Left lung (tissue), 10 donors: ENCODE data around the gene PBX4. TPM values are rescaled to one million over a fixed set of nuclear protein-coding genes. Genes with fewer than 3 reads are reported as not detected.

ENCODE experiments used
- ATAC-seq: fragments of 200-7000 bp; cut with Tn5 transposase; one replicate; pipeline ENCODE4 v1.9.1; 2020; ENCODE audit warnings: moderate library complexity
- DNase-seq, 4 donors: peaks; one replicate each; pipeline ENCODE4 v3.0.0-alpha.2; 2013 to 2020
- H3K27ac ChIP-seq, 2 donors: fragments of 200-600 bp; sonication (generic) in 1 of 2; one replicate each; pipeline versions ENCODE4 v1.5.0 to v1.8.0; 2020 to 2021
- H3K27me3 ChIP-seq, 2 donors: fragments of 200-600 bp; sonication (generic) in 1 of 2; one replicate each; pipeline versions ENCODE4 v1.5.0 to v1.8.0; 2020 to 2021
- H3K36me3 ChIP-seq, 2 donors: fragments of 200-600 bp; sonication (generic) in 1 of 2; one replicate each; pipeline versions ENCODE4 v1.5.0 to v1.8.0; 2020 to 2021
- H3K4me1 ChIP-seq, 2 donors: fragments of 200-600 bp; one replicate each; pipeline ENCODE4 v1.8.0; 2021
- H3K4me3 ChIP-seq, 2 donors: fragments of 200-600 bp; sonication (generic) in 1 of 2; one replicate each; pipeline versions ENCODE4 v1.5.0 to v1.8.0; 2020 to 2021; ENCODE audit warnings: mild to moderate bottlenecking in 1 of 2
- H3K9me3 ChIP-seq, 2 donors: fragments of 200-600 bp; sonication (generic) in 1 of 2; one replicate each; pipeline versions ENCODE4 v1.5.0 to v1.8.0; 2020 to 2021
- CTCF ChIP-seq, 2 donors: fragments of 200-600 bp; sonication (generic) in 1 of 2; IDR thresholded peaks; one replicate each; pipeline versions ENCODE4 v1.5.0 to v1.8.0; 2021; ENCODE audit warnings: antibody characterized with exemption in 2 of 2
- intact Hi-C, 2 donors: fragments of 100-400 bp; cut with DNase I; formaldehyde crosslinking; loops; one replicate each; pipeline versions ENCODE4 v1.11.2 to v1.14.2; 2022
- polyA plus RNA-seq, 6 donors: library from polyadenylated mRNA; unstranded; fragments of 120-200 nt; gene quantifications; one replicate each; pipeline ENCODE4 v1.2.1, GENCODE V29; 2013; ENCODE audit not compliant: insufficient read length in 6 of 6
- total RNA-seq, 2 donors: library from RNA; stranded (reverse); fragmentation: NEBNext Ultra II Directional; extraction: Animal tissue kit (Norgen Biotek cat#: 25700); gene quantifications; one replicate each; pipeline ENCODE4 v1.2.1, GENCODE V29; 2021
- donor health status: DM: no; HTN: yes; CAD: no.
- donor health status: DM: no; HTN: no; CAD: no.

Gene PBX4
- total and polyA plus RNA-seq, 8 donors, result 1.8 to 22.0 (median 16.1) TPM

- TF ChIP-seq CTCF (IDR thresholded peaks at IDR 0.05), result no peak
- Histone ChIP-seq H3K4me1 (peaks cover 0 to 9% of the 10 kb centered on the region in 2 donors), H3K9me3 (no peaks in the 10 kb centered on the region), H3K4me3 (no peak overlapping the region), H3K27me3 (no peaks in the 10 kb centered on the region), H3K36me3 (peaks cover 0 to 47% of the 10 kb centered on the region in 2 donors), H3K27ac (no peak overlapping the region)
- DNase-seq (no peak), ATAC-seq (no peak)
- intact Hi-C loops, result loop anchor here in 1 of 2 donors (5.0 to 10.0 kb wide), 2 partner anchors 117 to 425 kb away; no protein-coding TSS in a partner anchor
These were observed 88.6 kb downstream of the PBX4 start for GRCh38 chr19:19529783-19530422.

GRCh38 chr19:19528721-19529490, 89.6 kb downstream of the PBX4 start, which contains the start of gene YJEFN3:
TSS of gene YJEFN3 (plus strand) at chr19:19528911. CDS start at chr19:19528933, 22 bp downstream.
- no peak for TF ChIP-seq CTCF (IDR thresholded peaks at IDR 0.05)
- H3K4me1 ChIP-seq, result peaks cover 0 to 9% of the 10 kb centered on the region in 2 donors
- ATAC-seq (no peak), DNase-seq (no peak)
- H3K27ac ChIP-seq, result no peak within 1 kb of the TSS
- peaks cover 0 to 57% of the 10 kb centered on the region in 2 donors for H3K36me3 ChIP-seq
- intact Hi-C loops, result no loop called here
- H3K9me3 ChIP-seq, result no peaks in the 10 kb centered on the region
- no peaks in the 10 kb centered on the region for H3K27me3 ChIP-seq
- no peak within 1 kb of the TSS for H3K4me3 ChIP-seq

GRCh38 chr19:19527674-19528625, 90.5 kb downstream of the PBX4 start:
- Histone ChIP-seq H3K4me1 (peaks cover 0 to 9% of the 10 kb centered on the region in 2 donors), H3K27me3 (no peaks in the 10 kb centered on the region), H3K27ac (no peak overlapping the region), H3K9me3 (no peaks in the 10 kb centered on the region), H3K36me3 (peaks cover 0 to 62% of the 10 kb centered on the region in 2 donors), H3K4me3 (no peak overlapping the region)
- no peak for ATAC-seq
- no peak for DNase-seq
- intact Hi-C loops, result no loop called here
- TF ChIP-seq CTCF (IDR thresholded peaks at IDR 0.05), result no peak

GRCh38 chr19:19527371-19527656, 91.2 kb downstream of the PBX4 start:
- no peak for TF ChIP-seq CTCF (IDR thresholded peaks at IDR 0.05)
- no peak overlapping the region for H3K27ac ChIP-seq
- H3K4me1 ChIP-seq, result peaks cover 0 to 4% of the 10 kb centered on the region in 2 donors
- H3K36me3 ChIP-seq, result peaks cover 0 to 62% of the 10 kb centered on the region in 2 donors
- H3K27me3 ChIP-seq, result no peaks in the 10 kb centered on the region
- H3K9me3 ChIP-seq, result no peaks in the 10 kb centered on the region
- intact Hi-C loops, result no loop called here
- ATAC-seq (no peak), DNase-seq (no peak)
- H3K4me3 ChIP-seq, result no peak overlapping the region
